GM12878 (cell line): Measurements from ENCODE around the gene HYAL4. TPM values are rescaled to one million over a fixed set of nuclear protein-coding genes. Genes with fewer than 3 reads are reported as not detected.

Experiments
- EGR1 ChIP-seq, 2 experiments: IDR thresholded peaks; 1 replicate in 1 of 2; 2 replicates in 1 of 2; pipeline ENCODE4 v1.6.1; 2011 to 2012; ENCODE audit warnings: low read depth in 2 of 2, low read length in 2 of 2, borderline replicate concordance in 1 of 2, mild to moderate bottlenecking in 1 of 2, moderate library complexity in 1 of 2
- FOS ChIP-seq: IDR thresholded peaks from 3 replicates; pipeline ENCODE4 v1.6.1; 2011; ENCODE audit warnings: borderline replicate concordance; ENCODE audit not compliant: insufficient read length; ENCODE audit errors: extremely low read depth
- IRF4 ChIP-seq: IDR thresholded peaks from 2 replicates; pipeline ENCODE4 v1.6.1; 2011; ENCODE audit warnings: low read depth, low read length
- MYC ChIP-seq: IDR thresholded peaks from 2 replicates; pipeline ENCODE4 v1.6.1; 2011; ENCODE audit warnings: mild to moderate bottlenecking, low read length, moderate library complexity, inconsistent platforms; ENCODE audit not compliant: insufficient read depth, insufficient replicate concordance, insufficient read length, severe bottlenecking
- NR2F1 ChIP-seq: fragments of 450-650 bp; conservative IDR thresholded peaks from 2 replicates; pipeline ENCODE4 v1.6.1; 2017; ENCODE audit warnings: mild to moderate bottlenecking
- NRF1 ChIP-seq: conservative IDR thresholded peaks from 2 replicates; pipeline ENCODE4 v1.6.1; 2011; ENCODE audit warnings: mild to moderate bottlenecking, low read depth, low read length, improper control_type of control experiment
- RAD21 ChIP-seq: IDR thresholded peaks from 2 replicates; pipeline ENCODE4 v1.6.1; 2011; ENCODE audit warnings: mild to moderate bottlenecking, low read depth, low read length, moderate library complexity; ENCODE audit not compliant: insufficient read depth
- SMAD5 ChIP-seq: IDR thresholded peaks from 2 replicates; pipeline ENCODE4 v1.6.1; 2016; ENCODE audit warnings: antibody characterized with exemption, low read depth
- TAF1 ChIP-seq: IDR thresholded peaks from 2 replicates; pipeline ENCODE4 v1.6.1; 2011; ENCODE audit warnings: mild to moderate bottlenecking, low read depth, low read length, borderline replicate concordance
- polyA plus RNA-seq, 11 experiments: library from polyadenylated mRNA; depleted of rRNA in 4 of 11; unstranded in 6 of 11; stranded (reverse) in 5 of 11; fragments of >200 nt; fragmentation: Nextera tagmentation in 4 of 11; fragmentation: Illumina TruSeq in 1 of 11; extraction: Ambion mirVana in 4 of 11; extraction: Trizol in 1 of 11; gene quantifications; 1 replicate in 1 of 11; 2 replicates in 10 of 11; pipeline versions ENCODE4 v1.2.1 to v1.2.3, GENCODE V29; 2011 to 2016; ENCODE audit warnings: inconsistent platforms in 2 of 11, missing spikeins in 2 of 11, low read depth in 1 of 11
- total RNA-seq, 4 experiments: library from RNA; depleted of rRNA in 3 of 4; stranded (reverse); fragments of >200 nt in 3 of 4; fragmentation: Illumina TruSeq in 1 of 4; extraction: Trizol in 1 of 4; gene quantifications; 2 replicates each; pipeline versions ENCODE4 v1.2.1 to v1.2.3, GENCODE V29; 2013 to 2021
- TF ChIP-seq, protein P1 (sequence below): fragments of 450-650 bp; IDR thresholded peaks from 2 replicates; pipeline ENCODE4 v1.6.1; 2017; ENCODE audit warnings: mild to moderate bottlenecking, moderate library complexity
- TF ChIP-seq, protein P2 (sequence below): fragments of 450-650 bp; formaldehyde crosslinking; IDR thresholded peaks from 2 replicates; pipeline ENCODE4 v1.4.0; 2022; ENCODE audit warnings: mild to moderate bottlenecking, moderate library complexity
- TF ChIP-seq, protein P3 (sequence below): fragments of 450-650 bp; formaldehyde crosslinking; IDR thresholded peaks from 2 replicates; pipeline ENCODE4 v1.4.0; 2020; ENCODE audit warnings: mild to moderate bottlenecking, moderate library complexity
- TF ChIP-seq, protein P4 (sequence below): fragments of 450-650 bp; IDR thresholded peaks from 2 replicates; pipeline ENCODE4 v1.6.1; 2014; ENCODE audit warnings: mild to moderate bottlenecking

The HYAL4 gene
- total and polyA plus RNA-seq, 10 of the 15 experiments (the other 5 are each of a cell fraction or from before 2014, with no cell fraction given) = 0.14 to 0.88 (median 0.26) TPM; not detected in 1

DNA sequence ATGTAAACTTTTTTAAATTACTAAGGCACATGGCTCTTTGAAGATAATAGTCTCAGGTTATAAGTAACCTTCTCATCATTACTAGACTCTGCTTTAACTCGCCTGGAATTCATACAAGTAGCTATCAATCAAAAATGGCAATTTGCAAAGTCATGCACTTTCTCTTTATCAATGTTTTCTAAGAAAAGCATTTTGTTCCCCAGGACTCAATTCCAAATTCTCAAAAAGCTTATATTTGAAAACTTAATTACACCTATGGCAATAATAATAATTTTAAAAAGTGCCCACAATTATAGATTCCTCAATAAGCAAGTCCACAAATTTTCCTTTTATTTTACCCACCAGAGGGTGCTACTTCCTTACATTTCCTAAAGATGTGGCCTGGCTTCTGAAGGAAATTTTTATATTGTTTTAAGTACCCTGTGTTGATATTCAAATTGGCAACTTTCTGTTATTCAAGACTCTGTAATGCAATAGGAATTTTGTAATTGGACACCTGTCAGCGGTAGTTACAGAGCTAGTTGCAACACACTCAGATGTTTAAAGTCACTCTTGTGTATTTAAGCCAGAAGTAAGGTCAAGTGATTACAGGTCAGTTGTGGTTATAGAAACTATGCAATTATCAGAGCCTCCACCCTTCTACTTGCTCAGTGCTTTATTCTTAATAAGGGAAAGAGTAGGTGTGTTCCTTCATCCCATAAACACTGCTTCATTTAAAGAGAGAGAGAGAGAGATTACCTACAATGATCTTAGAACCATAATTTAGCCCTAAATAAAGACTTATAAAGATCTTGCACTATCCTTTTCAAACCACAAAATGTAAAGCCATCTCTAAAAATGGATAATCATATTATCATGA lies 47.1 kb upstream of the HYAL4 start (continued):
- TF ChIP-seq, protein P1, sequence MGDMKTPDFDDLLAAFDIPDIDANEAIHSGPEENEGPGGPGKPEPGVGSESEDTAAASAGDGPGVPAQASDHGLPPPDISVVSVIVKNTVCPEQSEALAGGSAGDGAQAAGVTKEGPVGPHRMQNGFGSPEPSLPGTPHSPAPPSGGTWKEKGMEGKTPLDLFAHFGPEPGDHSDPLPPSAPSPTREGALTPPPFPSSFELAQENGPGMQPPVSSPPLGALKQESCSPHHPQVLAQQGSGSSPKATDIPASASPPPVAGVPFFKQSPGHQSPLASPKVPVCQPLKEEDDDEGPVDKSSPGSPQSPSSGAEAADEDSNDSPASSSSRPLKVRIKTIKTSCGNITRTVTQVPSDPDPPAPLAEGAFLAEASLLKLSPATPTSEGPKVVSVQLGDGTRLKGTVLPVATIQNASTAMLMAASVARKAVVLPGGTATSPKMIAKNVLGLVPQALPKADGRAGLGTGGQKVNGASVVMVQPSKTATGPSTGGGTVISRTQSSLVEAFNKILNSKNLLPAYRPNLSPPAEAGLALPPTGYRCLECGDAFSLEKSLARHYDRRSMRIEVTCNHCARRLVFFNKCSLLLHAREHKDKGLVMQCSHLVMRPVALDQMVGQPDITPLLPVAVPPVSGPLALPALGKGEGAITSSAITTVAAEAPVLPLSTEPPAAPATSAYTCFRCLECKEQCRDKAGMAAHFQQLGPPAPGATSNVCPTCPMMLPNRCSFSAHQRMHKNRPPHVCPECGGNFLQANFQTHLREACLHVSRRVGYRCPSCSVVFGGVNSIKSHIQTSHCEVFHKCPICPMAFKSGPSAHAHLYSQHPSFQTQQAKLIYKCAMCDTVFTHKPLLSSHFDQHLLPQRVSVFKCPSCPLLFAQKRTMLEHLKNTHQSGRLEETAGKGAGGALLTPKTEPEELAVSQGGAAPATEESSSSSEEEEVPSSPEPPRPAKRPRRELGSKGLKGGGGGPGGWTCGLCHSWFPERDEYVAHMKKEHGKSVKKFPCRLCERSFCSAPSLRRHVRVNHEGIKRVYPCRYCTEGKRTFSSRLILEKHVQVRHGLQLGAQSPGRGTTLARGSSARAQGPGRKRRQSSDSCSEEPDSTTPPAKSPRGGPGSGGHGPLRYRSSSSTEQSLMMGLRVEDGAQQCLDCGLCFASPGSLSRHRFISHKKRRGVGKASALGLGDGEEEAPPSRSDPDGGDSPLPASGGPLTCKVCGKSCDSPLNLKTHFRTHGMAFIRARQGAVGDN = no peak
- TF ChIP-seq SMAD5 (no peak), IRF4 (no peak), TAF1 (no peak), NR2F1 (peak; percentile 75), EGR1 (IDR thresholded peaks at IDR 0.05; ENCODE audit: borderline replicate concordance in 1 of 2, low read depth in 2 of 2, low read length in 2 of 2) (no peak), RAD21 (peak; percentile 88), MYC (no peak), FOS (no peak), NRF1 (no peak)
- TF ChIP-seq, protein P2, sequence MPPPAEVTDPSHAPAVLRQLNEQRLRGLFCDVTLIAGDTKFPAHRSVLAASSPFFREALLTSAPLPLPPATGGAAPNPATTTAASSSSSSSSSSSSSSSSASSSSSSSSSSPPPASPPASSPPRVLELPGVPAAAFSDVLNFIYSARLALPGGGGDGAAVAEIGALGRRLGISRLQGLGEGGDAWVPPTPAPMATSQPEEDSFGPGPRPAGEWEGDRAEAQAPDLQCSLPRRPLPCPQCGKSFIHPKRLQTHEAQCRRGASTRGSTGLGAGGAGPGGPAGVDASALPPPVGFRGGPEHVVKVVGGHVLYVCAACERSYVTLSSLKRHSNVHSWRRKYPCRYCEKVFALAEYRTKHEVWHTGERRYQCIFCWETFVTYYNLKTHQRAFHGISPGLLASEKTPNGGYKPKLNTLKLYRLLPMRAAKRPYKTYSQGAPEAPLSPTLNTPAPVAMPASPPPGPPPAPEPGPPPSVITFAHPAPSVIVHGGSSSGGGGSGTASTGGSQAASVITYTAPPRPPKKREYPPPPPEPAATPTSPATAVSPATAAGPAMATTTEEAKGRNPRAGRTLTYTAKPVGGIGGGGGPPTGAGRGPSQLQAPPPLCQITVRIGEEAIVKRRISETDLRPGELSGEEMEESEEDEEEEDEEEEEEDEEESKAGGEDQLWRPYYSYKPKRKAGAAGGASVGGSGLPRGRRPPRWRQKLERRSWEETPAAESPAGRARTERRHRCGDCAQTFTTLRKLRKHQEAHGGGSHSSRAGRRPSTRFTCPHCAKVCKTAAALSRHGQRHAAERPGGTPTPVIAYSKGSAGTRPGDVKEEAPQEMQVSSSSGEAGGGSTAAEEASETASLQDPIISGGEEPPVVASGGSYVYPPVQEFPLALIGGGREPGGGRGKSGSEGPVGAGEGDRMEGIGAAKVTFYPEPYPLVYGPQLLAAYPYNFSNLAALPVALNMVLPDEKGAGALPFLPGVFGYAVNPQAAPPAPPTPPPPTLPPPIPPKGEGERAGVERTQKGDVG (CRISPR knock-in tag) = no peak
- TF ChIP-seq, protein P3, sequence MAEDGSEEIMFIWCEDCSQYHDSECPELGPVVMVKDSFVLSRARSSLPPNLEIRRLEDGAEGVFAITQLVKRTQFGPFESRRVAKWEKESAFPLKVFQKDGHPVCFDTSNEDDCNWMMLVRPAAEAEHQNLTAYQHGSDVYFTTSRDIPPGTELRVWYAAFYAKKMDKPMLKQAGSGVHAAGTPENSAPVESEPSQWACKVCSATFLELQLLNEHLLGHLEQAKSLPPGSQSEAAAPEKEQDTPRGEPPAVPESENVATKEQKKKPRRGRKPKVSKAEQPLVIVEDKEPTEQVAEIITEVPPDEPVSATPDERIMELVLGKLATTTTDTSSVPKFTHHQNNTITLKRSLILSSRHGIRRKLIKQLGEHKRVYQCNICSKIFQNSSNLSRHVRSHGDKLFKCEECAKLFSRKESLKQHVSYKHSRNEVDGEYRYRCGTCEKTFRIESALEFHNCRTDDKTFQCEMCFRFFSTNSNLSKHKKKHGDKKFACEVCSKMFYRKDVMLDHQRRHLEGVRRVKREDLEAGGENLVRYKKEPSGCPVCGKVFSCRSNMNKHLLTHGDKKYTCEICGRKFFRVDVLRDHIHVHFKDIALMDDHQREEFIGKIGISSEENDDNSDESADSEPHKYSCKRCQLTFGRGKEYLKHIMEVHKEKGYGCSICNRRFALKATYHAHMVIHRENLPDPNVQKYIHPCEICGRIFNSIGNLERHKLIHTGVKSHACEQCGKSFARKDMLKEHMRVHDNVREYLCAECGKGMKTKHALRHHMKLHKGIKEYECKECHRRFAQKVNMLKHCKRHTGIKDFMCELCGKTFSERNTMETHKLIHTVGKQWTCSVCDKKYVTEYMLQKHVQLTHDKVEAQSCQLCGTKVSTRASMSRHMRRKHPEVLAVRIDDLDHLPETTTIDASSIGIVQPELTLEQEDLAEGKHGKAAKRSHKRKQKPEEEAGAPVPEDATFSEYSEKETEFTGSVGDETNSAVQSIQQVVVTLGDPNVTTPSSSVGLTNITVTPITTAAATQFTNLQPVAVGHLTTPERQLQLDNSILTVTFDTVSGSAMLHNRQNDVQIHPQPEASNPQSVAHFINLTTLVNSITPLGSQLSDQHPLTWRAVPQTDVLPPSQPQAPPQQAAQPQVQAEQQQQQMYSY = no peak
- TF ChIP-seq, protein P4, sequence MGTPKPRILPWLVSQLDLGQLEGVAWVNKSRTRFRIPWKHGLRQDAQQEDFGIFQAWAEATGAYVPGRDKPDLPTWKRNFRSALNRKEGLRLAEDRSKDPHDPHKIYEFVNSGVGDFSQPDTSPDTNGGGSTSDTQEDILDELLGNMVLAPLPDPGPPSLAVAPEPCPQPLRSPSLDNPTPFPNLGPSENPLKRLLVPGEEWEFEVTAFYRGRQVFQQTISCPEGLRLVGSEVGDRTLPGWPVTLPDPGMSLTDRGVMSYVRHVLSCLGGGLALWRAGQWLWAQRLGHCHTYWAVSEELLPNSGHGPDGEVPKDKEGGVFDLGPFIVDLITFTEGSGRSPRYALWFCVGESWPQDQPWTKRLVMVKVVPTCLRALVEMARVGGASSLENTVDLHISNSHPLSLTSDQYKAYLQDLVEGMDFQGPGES = no peak
